Fibroblast of mammary gland (primary cell): ENCODE data around the gene MTMR3.

Experiments
- DNase-seq: peaks from one replicate; pipeline ENCODE4 v3.0.0-alpha.2; 2010; ENCODE audit warnings: low read depth
- H3K4me3 ChIP-seq: 2 replicates; pipeline ENCODE4 v1.5.1; 2011; ENCODE audit warnings: low read depth, mild to moderate bottlenecking, low read length, moderate library complexity; ENCODE audit not compliant: control insufficient read depth
- CTCF ChIP-seq: conservative IDR thresholded peaks from 2 replicates; pipeline ENCODE4 v1.5.1; 2011; ENCODE audit warnings: low read depth, low read length, inconsistent platforms; ENCODE audit not compliant: control insufficient read depth, insufficient read depth

The MTMR3 gene

GRCh38 chr22:30015846-30016245 lies 132.9 kb downstream of the MTMR3 start:
- DNase-seq: peak; percentile 83
- no peak overlapping the region for H3K4me3 ChIP-seq

GRCh38 chr22:30016596-30016995 lies 133.6 kb downstream of the MTMR3 start:
- TF ChIP-seq CTCF: no peak
- no peak for DNase-seq

More at GRCh38 chr22:30015846-30016245, 132.9 kb downstream of the MTMR3 start:
- no peak for TF ChIP-seq CTCF

DNA sequence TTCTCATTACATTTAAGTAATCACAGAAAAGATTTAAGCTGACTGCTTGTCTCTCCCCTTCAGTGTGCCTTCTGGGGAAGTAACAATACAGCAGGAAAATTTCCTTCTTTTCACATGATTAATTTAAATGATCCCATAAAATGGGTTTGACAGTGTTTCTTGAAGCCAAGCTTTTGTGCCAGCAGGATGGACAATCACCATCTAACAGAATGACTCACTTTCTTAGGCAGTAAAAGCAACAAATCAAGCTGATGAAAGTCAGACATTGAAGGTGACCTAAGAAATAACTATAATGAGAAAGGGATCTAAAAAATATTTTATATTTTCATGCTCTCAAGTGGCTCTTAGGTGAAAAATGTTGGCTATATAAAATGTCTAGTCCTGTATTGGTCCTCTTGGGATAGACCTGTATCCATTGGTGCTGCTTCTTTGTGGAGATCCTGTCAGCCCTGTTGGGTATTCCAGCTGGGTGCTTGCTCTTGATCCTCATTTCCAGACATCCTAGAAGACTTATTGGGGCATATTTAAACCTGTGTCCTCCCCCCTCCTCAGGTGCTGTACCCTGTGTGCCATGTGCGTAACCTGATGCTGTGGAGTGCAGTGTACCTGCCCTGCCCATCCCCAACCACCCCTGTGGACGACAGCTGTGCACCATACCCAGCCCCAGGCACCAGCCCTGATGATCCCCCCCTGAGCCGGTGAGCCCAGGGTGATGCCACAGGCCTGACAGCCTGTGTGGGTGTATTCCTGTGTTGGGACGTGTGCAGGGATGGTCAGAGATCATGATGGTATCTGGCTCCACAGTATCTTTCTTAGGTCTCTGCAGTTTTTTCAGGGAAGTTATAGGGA lies 134.6 kb downstream of the MTMR3 start:
- H3K4me3 ChIP-seq: no peak overlapping the region
- DNase-seq: peak; percentile 72

More at GRCh38 chr22:30016596-30016995, 133.6 kb downstream of the MTMR3 start:
- H3K4me3 ChIP-seq: no peak overlapping the region

DNA sequence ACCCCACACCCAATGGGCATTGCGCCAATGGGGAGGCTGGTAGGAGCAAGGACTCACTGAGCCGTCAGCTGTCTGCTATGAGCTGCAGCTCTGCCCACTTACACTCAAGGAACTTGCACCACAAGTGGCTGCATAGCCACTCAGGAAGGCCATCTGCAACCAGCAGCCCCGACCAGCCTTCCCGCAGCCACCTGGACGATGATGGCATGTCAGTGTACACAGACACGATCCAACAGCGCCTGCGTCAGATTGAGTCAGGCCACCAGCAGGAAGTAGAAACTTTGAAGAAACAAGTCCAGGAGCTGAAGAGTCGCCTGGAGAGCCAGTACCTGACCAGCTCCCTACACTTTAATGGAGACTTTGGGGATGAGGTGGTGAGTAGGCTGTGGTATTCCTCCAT lies 137.5 kb downstream of the MTMR3 start:
- DNase-seq: no peak
- TF ChIP-seq CTCF: no peak
- H3K4me3 ChIP-seq: no peak overlapping the region

More for the DNA sequence above, 134.6 kb downstream of the MTMR3 start:
- TF ChIP-seq CTCF: no peak

DNA sequence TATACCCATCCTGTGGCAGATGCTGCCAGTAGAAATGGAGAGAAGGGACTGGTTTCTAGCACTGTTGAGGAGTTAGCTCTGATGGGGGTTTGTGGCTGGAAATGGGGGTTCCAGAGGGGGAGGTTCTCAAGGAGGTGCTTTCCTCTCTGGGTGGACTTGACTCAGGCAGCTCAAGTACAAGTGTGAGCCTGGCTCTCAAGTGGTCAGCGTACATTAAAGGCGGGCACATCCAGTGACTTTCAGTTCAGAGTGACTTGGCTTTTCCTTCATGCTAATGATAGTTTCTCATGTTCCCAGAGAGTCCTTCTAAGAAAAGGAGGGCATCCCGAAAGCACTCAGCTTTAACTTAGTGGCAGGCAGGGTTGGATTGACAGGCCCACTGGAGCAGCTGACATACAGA lies 138.4 kb downstream of the MTMR3 start:
- no peak for TF ChIP-seq CTCF

DNA sequence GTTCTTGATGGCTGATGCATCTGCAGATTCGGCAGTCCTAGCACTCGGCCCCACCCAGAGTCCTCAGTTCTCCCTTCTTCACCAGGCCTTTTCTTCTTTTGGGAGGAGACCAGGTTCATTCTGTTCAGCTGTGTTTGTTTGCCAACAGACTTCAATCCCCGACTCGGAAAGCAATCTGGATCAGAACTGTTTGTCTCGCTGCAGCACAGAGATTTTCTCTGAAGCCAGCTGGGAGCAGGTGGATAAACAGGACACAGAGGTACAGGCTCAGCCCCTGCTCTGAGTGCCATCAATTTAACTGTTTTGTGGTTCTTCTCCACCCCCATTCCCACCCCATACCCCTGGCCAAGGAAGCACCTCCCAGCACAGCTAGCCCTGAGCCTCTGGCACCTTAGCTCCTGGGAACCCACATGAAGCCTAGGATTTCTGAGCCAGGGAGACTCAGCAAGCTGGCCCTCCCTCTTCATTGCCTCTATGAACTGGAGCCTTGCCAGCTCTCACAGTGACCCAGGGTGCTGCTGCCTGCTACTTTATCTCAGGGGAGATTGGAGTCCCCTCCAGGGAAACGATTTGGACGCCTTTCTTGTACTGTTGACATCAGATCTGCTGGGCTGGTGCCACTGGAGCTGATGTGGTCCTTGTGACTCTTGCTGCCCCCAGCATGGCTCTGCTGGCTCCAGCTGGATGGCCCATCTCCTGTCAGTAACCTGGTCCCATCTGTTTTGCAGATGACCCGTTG lies 139.1 kb downstream of the MTMR3 start:
- no peak for TF ChIP-seq CTCF
- DNase-seq: no peak

More for the DNA sequence above, 138.4 kb downstream of the MTMR3 start:
- no peak for DNase-seq
- H3K4me3 ChIP-seq: no peak overlapping the region

More for the DNA sequence above, 139.1 kb downstream of the MTMR3 start:
- no peak overlapping the region for H3K4me3 ChIP-seq
